NCI-H345 (cell line): Measurements from ENCODE around the gene IMMP2L.
"Not testable (repeated sequence)": the region's sequence is repeated elsewhere in the genome, so short reads cannot be mapped to it uniquely, and the experiment has no call there.

Source experiments
- DNase-seq: peaks from one replicate; lab custom pipeline; 2025; lab: John Stamatoyannopoulos, UW

IMMP2L gene

DNA sequence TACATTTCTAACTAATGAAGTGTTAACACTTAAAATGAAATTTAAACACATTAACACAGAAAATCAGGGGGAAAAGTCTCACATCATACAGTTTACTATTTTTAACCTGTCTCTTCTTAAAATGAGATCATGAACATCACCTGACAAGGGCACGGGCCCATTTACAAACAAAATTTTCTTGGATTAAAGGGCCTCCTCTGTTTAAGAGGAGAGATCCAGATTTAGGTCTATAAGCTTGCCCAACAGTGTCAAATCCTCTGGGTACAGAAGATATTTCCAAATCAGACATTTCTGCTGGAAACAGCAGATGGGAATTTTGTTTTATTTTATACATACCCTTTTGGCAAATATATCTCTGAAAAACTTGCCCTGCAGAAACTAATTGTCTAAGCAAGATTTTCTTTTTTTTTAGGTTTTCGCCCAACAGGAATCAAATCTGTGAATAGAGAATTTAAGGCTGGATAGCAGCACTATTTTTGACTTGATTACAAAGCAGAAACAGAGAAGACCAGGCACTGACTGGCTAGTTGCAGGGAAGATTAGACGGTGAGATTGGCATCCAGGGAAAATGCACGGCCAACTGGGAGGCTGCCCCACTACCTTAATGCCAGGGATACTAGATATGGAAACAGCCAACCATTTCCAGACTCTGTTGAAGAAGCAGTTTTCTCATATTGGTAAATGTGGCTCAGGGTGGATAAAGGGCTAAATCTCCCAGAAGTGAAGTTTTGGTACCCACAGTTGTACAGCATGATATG is 298.0 kb downstream of the IMMP2L start:
- DNase-seq: no peak

DNA sequence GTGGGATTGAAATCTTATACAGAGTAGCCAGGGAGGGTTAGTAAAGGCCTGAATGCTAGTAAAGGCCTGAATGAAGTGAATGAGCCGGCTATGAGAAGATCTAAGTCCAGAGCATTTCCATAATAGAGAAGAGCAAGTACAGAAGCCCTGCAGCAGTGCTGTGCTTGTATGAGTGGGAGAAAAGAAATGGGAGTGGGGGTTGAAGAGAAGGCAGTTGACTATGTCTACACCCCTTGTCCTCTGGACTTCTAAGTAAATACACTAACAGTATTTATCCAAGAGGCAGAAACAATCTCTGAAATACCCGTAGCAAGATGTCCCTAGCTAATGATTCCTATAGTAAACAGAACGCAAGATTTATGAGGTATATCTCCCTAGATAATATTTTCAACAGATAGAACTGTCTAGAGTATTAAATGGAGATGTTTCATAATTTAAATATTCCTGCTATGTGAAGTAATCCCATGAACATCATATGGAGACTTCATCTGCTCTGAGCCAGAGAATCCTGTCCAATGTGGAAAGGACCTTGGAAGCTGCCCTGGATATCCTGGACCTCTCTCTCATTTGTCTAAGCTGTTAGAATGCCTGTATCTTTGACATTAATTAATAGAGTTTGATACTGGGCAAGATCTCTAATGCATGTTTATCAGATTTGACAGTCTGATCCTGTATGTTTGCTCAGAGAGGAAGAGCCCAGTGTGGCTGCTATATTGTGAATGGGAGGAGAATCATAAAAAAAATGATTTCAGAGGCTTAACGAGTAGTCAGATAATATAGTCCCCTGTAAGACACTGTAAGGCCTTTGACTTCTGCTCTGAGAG is 299.8 kb downstream of the IMMP2L start:
- DNase-seq: no peak

DNA sequence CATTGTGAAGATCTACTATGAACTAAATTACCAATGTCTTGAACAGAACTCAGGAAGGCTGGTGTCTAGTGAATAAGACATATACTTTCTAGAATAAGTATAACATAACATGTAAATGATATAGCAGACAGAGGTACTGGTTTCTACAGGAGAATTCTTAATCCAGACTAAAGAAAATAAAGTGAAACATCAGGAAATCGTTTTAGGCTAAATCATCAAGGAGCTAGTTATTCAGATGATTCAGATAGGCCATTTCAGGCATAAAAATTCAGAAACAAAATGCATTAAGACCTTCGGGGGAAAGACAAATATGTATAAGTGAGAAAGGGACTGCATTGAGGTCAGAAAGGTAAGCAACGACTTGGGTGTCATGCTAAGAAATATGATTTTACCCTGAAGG is 300.8 kb downstream of the IMMP2L start:
- no peak for DNase-seq

DNA sequence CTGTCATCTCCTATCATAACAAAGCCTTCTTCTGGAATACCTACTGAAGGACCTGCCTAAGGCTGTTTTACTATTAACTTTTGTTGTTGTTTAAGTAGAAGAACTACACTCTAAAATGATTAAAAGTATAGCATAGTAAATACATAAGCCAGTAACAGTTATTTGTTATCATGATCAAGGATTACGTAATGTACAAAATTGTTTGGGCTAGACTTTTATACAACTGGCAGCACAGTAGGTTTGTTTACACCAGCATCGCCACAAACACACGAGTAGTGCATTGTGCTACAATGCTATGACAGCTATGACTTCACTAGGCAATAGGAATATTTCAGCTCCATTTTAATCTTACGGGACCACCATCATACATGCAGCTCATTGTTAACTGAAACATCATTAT is 302.3 kb downstream of the IMMP2L start:
- DNase-seq: no peak

DNA sequence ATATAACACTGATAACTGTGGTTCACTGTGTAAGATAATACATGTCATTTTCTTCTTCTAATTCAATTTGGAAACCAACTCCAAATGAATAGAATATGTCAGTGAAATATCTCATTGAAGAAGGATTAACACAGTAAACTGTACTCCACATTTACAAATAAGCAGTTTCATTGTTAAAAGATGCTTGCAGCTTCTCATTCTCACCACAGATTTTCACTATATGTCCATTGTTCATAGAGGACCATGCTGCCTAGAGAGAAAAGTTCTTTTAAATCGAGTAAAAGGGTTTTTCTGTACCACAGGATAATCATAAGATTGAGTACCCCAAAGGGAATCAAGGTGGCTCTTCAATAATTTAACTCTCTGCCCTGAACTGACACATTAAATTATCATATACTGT is 305.9 kb downstream of the IMMP2L start:
- DNase-seq: no peak

DNA sequence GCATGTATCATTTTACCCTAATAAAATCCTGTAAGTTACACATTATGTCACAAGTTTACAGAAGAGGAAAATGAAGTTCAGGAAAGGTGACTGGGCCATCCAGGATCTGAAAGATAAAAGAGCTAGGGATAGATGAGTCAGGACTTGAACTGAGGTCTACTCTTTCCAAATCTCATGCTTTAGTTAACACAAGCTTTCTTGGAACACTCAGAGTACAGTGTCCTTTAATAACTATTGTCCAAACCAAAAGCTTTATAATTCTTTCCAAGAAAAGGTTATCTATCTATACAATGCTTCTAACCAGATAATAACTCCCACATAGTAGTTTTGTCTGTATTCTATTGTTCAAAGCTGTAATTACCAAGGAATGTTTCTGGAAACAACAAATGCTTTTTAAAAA is 306.7 kb downstream of the IMMP2L start:
- no peak for DNase-seq

DNA sequence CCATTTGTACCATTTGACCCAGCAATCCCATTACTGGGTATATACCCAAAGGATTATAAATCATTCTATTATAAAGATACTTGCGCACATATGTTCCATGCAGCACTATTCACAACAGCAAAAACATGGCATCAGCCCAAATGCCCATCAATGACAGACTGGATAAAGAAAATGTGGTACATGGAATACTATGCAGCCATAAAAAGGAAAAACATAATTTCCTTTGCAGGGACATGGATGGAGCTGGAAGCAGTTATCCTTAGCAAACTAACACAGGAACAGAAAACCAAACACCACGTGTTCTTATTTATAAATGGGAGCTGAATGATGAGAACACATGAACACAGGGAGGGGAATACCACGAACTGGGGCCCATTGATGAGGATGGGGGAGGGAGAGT is 310.9 kb downstream of the IMMP2L start:
- not testable (repeated sequence) for DNase-seq

DNA sequence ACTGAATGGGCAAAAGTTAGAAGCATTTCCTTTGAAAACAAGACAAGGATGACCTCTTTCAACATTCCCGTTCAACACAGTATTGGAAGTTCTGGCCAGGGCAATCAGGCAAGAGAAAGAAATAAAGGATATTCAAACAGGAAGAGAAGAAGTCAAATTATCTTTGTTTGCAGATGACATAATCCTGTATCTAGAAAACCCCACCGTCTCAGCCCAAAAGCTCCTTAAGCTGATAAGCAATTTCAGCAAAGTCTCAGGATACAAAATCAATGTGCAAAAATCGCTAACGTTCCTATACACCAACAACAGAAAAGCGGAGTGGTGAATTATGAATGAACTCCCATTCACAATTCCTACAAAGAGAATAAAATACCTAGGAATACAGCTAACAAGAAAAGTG is 312.5 kb downstream of the IMMP2L start:
- DNase-seq: not testable (repeated sequence)

DNA sequence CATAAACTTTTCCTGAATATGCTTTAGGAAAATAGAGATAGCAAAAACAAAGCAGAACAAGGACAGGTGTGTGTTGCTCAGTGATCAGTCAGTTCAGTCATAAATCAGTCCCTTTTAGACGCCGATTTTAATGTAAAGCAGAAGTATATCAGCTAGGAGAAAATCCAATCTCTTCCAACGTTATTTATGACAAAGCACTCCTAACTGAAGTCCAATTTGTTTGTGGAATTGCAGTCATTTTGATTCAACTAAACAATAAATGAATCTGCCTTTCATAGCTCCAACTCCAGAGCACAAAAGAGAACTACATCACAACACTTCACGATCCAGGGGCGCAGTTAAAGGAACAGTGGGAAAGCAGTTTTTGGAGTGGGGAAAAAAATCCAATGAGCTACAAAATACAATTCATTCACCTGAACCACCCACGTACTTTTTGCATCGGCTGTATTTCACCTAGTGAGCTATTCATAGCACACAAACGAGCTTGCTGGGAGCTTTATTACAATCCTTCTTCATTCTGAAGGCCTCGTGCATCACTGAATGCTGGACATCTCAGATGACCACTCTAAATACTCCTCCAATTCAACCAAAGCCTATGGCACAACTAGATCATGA is 320.0 kb downstream of the IMMP2L start:
- DNase-seq: peak; percentile 69

DNA sequence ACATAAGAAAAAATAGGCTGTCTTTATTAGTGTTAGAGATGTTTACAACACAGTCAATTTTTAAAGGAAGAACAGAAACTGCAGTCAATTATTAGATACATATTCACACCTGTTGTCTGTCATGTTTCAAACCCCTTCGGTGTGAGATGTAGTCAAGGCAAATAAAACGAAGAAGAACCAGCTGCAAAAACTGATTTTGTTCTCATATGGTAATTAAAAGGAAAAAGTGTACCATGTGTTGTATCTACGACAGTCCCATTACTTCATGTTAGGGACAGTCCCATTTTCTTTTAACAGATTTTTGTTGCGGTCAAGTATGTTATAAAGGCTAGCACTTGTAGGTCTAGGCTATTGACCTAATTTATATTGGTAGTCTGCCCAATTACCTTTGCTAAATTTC is 321.9 kb downstream of the IMMP2L start:
- DNase-seq: no peak

DNA sequence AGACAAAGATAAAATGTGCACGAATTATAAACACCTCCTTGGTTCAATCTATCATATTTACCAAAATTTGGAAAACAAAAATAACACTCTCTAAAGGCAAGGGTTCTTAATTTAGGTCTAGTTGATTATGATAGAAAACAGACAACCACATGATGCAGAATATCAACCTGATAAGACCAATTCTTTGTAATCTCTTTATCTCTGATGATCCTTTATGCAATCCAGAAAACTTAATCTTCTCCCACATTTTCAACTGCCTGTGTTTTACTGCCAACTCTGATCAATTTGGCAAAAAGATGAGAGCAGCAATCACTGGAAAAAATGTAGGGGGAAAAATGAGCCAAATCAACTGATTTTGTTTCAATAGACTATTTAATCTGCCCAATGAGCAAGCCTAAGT is 322.9 kb downstream of the IMMP2L start:
- no peak for DNase-seq

DNA sequence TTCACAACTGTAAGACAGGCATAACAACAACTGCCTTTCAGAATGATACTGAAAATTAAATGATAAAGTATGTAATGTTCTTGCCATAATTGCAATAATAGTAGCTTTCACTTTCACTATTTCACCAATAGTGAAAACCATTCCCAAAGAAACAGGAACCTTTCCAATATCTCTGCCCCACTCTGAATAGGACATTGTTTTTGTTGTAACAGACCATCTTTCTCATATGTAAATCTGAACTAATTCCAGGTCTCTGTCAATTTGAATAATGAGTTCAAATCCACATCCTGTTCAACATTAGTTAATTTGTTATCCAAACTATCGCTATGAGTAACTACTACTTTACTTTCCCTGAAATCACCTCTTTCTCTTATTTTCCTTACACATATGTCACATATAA is 323.4 kb downstream of the IMMP2L start:
- no peak for DNase-seq

DNA sequence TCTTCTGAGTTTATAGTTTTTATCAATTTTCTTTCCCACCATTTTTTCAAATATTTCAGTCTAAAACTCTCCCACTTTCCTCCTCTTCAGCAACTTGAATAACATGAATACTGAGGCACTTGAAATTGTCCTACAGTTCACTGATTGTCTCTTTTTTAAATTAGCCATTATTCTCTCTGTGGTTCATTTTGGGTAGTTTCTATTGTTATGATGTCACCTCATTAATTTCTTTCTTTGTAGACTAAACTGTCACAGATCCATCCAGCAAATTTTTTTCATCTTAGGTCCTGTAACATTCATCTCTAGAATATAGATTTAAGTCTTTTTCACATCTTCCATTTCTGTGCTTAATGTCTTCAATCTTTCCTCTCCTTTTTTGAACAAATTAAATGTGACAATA is 326.6 kb downstream of the IMMP2L start:
- no peak for DNase-seq

DNA sequence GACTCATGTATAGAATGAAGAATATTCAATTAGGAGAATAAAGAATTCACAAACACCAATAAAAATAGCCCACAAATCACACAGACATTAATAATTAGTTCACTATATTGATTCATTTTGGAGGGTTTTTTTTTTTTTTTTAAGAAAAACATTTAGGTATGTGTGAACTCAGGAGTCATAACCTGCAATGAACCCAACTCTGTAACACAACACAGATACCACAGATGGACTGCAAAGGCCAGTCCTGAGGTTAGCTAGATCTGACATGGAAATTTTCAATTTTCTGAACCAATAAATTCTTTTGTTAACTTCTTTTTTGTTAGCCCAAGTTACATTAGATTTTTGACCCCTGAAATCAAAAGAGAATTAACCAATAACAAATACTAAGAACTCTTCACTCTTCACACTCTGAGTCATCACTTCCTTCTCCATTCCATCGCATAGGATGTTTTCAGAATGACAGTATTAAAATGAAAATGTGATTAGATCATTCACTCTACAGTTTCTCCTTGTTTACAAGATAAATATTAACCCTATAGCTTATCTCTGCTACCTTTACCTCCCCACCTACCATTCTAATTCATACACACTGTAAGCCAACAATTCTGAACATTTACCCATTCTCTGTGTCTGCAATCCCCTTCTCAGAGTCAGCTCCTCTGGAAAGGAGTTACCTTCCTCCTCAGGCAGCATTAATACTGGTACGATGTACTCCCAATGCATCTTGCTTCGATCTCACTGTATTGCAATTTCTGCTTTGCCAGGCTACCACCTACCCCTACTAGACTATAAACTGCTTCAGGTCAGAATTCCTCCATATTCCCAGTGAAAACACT is 329.8 kb downstream of the IMMP2L start:
- DNase-seq: no peak

DNA sequence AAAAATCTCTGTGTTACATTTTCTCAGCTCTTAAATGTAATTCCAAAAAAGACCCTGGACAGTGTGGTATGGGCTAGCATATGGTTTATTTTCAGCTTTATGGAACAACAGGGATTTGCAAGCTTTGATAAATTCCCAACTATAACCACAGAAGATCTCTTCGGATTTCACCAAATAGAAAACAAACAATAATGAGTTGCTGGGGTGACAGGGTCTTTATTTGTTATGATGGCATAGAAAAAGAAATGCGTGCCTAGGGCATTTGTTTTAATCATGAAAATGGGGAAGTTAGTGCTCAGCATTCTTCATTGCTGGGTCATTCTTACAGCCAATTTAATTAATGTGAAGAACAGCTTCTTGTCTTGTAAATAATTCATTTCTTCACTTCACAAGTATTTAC is 332.4 kb downstream of the IMMP2L start:
- DNase-seq: no peak

DNA sequence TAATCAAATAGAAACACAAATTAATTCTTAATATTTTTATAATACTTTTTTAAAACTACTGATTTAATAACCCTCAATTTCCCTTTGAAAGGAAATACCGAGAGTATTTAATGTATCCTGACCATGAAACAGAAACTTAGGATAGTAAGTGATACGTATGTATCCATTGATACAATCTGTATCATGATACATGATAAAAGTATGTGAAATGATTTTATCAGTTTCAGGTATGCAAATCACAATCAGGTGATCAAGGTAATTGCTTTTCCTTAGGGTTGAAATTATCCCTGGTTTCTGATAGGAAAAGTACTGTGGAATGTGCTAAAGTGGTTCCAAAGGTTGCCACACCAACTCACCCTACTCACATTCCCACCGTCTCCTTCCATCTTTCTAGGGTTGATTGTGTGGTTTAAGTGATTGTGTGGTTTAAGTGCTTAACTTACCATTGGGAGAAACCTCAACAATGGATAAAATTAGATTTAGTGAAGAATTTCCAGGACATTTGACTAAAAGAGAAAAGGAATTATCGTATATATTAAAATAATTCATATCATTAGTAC is 333.0 kb downstream of the IMMP2L start:
- DNase-seq: no peak

DNA sequence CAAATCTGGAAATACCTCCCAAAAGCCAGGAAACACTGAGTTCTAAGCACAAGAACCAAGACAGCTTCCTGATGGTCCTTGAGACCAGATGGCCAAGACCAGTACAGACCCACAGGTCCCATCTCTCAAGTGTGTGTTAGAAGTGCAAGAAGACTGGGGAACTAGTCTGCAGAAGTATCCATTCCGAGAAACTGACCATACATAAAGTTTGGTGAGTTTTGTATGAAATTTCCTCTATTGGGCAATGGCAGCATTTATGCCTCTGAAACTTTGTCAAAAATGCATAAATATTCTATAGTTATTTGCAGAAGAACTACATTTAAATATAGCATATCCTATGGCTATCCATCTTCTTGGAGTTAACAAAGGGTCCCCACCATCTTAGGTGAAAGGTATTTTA is 333.9 kb downstream of the IMMP2L start:
- no peak for DNase-seq

DNA sequence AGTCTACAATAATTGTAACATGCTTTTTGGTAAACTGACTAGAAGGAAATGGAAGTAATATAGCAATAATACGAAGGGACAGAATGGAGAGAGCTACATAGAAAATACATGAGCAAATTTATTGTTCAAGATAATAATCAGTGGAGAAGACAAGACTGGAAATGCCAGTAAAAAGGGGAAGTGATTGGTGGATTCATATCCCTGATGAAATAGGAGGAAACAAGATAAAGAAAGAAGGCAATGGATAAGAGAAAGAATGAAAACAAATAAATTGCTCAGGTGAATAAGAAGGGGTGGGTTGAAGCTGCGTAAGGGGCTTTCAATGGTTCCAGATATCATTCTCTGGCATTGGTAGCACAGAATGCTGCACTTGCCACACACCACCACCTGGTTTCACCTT is 335.5 kb downstream of the IMMP2L start:
- no peak for DNase-seq

DNA sequence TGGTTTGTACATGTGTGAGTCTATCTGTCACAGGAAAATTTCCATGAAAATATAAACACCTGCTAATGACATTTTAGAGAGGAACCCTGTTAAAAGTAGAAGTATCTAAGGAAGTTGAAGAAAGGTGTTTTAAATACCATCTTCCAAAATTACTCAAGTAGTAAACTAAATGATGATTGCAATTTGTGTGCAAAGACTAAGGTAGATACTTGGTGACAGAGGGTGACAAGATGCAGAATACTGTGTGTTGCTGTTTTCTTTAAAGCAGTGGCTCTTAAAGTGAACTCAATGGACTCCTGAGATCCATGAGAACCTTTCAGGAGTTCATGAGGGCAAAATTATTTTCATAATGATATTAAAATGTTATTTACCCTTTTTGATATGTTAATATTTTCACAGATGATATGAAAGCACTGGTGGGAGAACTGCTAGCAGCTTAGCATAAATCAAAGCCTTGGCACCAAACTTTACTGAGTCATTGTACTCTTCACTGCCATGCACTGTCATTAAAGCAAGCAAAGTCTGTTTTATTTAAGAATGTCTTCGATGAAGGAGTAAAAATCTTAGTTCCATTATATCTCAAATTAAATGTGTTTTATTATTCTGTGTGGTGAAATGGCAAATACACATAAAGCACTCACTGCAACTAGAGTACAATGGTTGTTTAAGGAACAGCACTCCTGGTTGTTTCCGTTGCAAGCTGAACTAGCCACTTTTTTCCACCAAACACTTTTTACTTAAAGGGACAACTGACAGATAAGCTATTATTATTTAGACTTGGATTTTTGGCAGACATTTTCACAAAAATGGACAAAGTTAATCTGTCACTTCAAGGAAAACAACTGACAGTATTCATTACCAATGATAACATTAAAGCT is 337.7 kb downstream of the IMMP2L start:
- no peak for DNase-seq

DNA sequence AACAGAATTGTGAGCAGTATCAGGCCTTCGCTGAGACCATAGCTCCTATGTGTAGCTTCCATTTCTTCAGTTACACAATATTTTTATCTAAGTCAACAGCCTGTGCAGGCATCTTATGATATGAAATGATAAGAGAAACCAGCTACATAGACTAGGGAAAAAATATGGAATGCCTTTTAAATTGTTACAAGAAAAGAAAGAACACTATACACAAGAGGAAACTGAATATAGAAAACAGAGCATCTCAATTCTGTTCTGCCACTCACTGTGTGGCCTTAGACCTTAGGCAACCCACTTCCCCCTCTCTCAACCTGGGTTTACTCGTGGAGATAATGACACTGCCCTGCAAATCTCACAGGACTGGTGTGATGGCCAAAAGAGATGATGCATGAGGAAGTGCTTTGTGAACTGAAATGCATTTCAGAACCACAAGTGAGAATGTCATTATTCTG is 338.5 kb downstream of the IMMP2L start:
- no peak for DNase-seq

DNA sequence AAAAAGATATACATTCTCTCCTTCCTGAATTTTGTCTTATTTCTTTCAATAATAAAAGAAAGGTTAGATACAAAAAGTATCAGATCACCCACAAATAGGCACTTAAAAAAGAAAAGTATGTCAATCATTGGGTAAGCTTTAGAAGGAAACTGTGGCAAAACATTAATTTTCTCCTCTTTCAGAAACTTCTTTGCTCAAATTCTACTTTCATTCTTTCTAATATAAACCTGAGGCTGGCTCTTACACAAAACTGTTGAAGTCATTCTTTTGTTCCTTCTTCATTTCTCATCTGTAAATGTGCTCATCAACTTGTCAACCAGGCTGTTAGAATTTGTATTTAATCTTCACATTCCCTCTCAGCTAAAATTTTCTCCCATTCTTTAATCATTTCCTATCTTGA is 346.7 kb downstream of the IMMP2L start:
- no peak for DNase-seq
